Measurements from ENCODE around the gene ROR2.

The ROR2 gene

DNA sequence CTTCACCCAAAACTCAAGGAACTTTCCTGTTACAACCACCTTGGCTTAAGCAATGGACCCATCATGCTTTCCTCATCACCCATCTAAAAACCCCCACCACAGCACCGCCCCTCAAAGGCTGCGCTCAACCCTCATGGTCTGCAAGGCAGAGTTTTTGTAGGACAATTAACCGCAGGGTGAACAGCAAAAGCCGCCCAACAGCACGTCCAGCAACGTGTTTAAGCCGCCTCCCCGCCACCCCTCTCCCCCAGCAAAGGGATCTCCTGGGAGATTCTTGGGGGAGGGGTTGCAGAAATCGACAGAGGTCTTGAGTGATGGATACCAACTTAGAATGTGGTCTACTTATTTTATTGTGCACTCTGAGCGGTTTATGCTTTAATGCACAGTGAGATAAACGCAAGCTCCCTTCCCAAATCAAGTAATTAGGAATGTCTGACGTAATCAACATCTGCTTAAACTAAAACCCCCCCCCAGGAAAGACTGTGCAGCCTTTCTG is 1.9 kb downstream of the ROR2 start:
- DNase-seq: no peak

DNA sequence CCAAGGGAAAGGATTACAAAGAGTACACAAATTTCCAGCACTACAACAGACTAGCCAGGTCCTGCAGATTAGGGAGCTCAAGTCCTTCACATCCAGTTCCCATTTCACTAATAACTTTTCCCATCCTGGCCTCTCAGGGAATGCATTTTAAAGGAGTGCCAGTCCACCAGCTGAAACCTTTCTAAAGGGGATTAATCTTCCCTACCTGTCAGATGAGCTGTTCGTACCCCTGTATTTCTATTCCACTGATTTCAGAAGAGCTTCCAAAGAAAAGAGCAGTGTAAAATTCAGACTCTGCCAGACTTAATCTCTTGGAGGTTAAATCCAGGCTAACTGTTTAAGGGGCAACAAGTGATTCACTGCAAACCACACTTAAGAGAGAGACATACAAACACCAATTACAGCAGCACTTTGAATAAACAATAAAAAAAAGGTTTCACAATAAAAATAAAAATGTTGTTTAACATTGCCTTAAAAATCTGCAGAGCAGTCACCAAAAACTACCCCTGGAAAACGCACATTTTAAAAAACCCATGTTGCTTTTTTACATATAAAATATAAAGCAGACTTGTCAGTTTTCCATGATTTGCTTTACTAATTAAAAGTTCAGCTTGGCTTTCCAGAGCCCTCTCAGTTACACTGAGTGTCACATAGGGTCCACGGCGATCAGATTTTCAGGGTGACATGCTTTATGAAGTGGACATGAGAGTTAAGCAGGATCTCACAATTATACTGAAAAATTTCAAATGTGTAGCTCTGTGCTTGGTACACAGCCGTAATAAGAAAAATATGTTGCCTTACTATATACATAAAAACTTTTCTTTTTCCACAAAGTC is 3.2 kb downstream of the ROR2 start:
- no peak for DNase-seq

DNA sequence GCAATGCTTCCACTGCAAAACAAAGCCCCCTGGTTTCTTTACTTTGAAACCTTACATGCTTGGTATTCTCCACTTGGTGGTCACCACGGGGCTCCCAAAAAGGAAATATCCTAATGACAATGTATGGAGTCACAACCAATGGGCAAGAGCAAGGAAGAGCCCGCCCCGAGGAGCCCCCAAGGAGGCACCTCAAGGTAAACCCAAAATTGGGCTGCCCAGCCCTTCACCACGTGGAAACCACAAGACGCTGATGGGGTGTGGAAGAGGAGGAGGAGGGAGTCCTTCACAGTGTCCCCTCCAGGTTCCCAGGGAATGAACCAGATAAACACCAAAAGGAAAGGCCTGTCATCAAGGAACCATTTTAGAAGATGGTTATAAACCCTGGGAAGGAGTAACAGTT is 3.8 kb downstream of the ROR2 start:
- no peak for DNase-seq

DNA sequence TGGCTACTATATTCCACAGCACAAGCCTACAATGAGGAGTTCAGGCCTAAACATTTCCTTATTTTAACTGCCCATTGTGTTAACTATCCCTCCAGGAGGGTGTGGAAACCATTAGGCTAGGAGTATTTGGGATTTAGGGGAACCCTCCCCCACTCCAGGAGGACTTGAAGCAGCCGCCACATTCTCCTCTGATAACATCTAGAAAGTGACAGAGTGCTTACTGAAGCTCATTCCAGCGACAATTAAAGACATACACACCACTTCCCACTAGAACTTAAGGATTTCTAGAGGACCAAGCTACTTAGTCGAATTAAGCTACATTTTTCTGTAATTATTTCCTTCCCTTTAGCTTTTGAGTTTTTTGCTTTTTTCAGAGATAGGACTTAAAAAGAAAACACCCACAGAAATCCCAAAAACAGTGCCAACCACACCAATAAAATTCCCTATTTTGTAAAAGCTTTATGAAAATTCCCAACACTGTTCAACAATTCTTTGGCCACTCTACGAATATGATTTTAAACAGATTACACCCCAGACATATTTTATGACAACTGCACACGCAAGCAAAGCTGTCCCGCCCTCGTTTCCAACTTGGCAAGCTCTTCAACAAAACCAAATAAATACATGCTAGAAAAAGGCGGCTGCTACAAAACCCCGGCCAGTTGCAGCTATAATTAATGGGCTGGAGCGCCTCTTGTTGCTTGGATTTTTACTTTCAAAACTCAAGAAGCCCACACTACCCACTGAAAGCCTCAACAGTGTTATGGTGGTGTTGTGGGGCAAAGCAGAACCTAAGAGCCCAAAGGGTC is 4.5 kb downstream of the ROR2 start:
- DNase-seq: no peak

DNA sequence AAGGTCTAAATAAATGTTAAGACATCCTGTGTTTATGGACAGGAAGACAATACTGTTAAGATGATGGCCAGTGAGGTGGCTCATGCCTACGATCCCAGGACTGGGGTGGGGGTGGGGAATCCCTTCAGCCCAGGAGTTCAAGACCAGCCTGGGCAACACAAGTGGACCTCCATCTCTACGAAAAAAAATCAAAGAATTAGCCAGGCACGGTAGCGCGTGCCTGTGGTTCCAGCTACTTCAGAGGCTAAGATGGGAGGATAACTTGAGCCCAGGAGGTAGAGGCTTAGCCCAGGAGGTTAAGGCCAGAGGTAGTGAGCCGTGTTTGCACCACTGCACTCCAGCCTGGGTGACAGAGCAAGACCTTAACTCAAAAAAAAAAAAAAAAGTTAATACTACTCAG is 5.3 kb downstream of the ROR2 start:
- DNase-seq: no peak

DNA sequence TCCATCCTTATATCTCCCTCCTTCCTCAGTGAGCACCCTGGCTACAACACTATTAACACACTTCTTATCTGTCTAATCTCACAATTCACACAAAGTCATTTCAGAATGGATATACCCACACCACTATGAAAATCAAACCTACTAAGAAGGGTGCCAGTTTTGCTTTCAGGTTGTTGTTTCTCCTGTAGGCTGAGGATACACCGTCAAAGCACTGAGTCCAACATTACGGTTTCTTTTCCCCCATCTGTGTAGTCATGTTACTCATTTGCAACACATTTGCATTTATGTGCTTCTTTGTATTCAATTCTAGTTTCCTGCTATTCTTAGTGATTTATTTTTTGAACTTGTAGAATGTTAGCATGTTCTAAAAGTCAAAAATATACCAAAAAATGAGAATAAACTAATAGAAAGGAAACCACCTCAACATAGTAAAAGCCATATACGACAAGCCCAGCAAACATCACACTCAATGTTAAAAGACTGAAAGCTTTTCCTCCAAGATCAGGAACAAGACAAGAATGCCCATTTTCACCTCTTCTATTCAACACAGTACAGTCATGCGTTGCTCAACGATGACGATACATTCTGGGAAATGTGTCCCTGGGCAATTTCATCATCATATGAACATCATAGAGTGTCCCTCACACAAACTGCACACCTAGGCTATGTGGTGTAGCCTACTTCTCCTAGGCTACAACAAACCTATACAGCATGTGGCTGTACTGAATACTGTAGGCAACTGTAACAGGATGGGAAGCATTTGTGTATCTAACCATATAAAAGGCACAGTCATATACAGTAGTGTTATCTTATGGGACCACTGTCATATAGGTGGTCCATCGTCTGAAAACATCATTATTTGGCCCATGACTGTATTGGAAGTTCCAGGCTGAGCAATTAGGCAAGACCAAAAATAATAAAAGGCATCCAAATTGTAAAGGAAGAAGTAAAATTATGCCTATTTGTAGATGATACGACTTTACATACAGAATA is 6.3 kb downstream of the ROR2 start:
- no peak for DNase-seq

DNA sequence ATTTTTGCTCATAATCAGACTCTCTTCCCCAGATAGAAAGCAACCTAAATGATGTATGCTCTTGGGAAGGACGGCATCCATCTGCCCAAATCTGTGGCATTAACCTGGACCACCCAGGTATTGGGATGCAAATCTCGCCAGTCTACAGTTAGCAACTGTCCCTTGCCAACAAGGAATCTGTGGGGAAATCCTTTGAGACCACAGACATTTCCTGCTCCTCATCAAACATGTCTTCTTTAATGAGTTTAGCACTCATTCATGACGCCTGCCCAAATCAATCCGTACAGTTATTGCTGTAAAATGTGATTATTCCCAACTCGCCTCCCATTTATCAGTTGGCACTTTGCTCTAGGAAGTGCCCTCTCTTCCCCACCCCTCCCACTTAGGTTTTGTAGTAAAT is 7.8 kb downstream of the ROR2 start:
- no peak for DNase-seq

DNA sequence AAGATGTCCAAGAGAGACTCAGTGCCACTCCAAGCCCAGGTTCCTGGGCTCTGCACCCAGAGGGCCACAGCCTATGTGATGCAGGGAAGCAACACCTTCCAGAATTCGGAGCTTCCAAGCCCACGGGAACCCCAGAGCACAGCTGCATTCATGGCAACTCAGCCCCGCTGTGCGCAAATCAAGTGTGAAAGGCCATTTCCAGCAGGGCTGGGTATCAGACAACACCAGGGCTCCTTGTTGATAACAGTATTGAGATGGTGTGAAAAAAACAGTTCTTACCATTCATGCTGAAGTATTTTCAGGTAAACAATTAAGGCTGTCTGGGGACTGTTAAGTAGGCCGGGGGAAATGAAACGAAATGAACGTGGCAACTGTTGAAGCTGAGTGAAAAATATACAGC is 10.1 kb downstream of the ROR2 start:
- no peak for DNase-seq

DNA sequence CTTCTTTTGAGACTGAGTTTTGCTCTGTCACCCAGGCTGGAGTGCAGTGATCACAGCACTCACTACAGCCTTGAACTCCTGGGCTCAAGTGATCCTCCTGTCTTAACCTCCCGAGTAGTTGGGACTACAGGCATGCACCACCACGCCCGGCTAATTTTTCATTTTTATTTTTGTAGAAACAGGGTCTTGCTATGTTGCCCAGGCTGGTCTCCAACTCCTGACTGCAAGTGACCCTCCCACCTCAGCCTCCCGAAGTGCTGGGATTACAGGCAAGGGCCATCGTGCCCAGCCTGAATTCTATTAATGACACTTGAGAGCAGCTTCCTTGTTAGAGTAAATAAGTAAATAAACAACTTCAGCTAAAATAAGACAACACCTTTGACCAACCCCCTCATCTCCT is 12.3 kb downstream of the ROR2 start:
- DNase-seq: no peak

DNA sequence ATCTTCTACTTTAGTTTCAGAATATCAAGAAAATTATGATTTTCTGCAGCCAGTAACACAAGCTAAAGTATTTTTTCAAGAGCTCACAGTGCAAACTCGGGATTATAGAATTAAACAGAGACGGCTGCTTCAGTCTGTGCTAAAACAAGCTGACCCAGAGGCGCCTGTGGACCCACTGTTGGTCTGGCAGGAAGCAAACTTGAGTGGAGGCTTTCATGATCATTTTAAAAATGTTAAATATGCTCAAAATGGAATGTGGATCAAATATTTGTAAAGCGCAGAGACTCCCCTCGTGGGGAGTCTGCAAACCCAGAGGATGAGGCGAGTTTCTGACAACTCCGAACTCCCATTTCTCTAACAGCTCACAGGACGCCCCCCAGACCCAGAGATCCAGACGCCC is 13.0 kb downstream of the ROR2 start:
- DNase-seq: no peak

DNA sequence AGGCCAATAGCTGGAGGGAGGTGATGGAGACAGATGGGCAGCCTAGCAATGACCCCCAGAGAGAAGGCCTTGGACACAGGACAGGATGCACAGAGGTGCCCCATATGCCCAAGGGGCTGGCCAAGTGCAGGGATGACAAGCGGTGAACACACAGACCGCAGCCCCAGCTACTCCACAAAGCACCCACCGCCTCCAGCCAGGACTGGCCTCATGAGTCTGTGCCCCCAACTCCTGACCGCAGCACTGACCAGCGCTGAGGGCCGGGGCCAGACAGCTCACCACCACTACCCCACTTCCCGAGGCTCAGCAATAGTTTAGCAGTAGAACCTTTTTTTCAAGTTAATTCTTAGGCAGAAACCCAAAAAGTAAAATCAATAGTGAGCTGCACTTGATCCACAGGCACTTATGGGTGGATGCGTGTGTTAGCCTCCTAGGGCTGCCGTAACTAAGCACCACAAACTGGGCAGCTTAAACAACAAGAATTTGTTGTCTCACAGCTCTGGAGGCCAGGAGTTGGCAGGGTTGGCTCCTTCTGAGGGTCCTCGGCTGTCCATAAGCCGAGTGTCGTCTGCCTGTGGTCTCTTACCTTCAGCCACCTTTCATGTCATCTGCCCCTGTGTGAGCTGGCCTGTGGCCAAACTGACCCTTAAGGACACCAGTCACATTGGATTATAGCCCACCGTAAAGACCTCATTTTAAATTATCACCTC is 14.1 kb downstream of the ROR2 start:
- DNase-seq: no peak

DNA sequence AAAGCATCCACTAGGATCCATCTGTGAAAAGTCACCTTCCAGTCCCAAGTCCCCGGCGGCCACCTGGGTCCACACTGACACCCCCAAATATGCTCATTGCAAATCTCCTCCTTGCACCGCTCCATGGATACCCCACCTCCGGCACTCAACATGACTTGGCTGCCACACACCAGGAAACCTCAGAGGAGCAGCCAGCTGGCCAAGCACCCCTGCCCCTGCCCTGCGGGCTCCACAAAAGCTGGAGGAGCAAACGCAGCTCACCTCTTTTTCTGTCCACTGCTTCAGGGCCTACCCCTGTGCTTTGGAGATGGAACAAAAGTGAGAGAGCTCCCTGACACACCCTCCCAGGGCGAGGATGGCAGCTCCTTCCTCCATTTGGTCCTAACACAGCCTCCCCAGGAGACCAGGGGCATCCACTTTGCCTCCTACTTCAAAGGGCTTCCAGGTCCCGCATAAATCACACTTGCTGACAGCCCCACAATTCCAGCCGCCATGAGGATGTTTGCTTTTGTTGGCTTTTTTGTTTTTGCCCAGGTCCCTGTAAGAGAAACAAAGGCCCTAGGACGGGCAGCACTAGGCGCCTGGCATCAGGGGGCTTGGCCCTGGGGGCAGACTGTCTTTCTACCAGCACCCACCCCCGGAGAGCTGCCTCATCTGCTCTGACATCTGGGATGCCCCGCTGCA is 14.8 kb downstream of the ROR2 start:
- no peak for DNase-seq

DNA sequence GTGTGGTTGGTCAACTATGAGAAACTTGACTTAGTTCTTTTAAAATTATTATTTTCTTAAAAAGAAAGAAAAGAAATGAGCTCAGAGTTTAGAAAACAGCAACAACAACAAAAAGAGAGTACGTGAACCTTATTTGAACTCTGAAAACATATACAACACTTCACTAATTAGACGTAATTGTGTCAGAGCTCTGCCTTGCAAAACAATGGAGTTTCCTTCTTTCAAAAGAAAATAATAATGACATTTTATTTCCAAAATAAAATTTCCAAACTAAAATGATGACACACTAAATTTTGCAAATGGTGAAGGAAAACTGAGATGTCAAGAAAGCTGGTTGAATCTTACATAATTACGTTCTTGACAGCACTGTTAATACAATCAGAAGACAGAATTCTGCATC is 15.4 kb downstream of the ROR2 start:
- no peak for DNase-seq

DNA sequence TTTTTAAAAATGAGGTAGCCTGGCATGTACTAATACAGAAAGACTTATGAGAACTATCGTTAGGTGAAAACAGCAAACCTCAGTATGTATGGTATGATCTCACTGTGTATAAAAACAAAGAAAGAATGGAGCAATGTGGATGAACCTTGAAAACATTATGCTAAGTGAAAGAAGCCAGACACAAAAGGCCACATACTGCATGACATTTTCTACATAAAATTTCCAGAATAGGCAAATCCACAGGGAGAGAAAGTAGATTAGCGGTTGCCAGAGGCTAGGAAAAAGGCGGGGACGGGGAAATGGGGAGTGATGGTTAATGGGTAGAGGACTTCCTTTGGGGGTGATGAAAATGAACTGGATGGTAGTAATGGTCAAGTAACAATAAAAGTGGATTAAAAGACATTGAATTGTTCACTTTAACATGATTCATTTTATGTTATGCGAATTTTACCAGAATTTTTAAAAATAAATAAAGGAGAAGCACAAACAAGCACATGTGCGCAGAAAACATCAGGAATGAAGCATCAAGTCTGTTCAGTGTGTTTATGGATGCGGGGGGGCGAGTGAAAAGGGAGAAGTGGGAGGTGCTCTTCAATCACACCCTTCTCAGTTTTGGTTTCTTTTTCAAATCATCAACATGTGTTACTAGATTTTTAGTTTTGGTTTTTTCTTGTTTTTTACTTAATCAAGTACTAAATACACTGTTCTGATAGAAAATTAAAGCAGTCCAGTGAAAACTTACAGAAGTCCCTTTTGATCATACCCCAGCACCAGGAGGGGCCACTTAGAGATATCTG is 16.3 kb downstream of the ROR2 start:
- DNase-seq: no peak

DNA sequence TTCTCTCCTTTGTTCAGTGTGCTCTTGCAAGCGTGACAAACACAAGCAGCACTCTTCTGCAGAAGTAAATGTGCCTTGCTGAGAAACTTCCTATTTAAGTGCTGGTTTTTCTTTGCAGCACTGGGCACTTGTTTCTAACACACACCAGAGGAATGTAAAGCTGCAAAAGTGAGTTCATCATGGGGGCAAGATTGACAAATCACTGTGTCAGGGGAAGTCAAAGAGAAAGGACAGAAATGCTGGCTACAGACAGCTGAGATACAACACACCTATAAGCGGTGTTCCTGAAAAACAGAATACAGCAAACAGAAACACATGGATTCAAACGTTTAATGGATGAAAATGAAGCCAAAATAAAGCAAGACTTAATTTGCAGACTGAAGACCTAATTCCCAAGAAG is 19.6 kb downstream of the ROR2 start:
- DNase-seq: no peak

DNA sequence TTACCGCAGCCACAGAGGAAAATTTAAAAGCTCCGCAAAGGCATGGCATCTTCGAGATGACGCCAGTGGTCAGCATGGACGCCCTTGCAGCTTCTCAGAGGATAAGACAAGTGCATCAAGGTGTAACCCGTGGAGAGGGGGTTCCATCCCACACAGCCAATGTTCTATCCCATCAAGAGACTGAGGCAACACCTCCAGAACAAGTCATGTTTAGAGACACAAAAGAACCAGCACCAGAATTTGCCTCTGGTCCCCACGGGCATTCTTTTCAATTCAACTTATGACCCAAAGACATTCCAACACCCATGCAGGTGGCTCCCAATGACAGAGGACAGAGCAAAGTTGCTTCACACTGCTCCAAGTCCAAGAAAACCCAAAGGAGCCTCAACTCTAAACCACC is 20.7 kb downstream of the ROR2 start:
- DNase-seq: no peak

DNA sequence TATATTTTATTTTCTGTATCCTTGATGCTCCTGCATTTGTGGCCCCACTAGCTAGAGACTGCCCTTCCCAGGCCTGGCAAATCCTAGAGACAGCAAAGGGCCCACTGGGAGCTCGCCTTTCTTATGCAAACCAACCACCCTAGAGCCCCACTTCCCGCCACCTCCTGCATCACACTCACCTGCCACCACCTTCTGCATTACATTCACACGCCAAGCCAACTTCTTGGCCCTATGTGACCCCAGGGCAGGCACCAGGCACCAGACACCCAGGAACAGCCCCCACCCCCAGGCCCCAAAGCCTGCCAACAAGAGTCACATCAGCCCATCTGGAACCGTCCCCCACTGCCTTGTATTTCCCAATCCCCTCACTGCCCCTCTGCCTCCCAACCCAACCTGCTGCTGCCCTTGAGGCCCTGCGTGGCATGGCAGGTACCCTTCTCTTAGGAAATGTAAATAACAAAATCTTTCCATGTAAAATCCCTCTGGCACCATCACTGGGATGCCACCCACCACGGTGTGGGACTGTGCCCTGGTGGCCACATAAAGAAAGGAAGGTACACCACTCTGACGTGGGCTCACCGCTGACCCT is 22.0 kb downstream of the ROR2 start:
- DNase-seq: no peak

DNA sequence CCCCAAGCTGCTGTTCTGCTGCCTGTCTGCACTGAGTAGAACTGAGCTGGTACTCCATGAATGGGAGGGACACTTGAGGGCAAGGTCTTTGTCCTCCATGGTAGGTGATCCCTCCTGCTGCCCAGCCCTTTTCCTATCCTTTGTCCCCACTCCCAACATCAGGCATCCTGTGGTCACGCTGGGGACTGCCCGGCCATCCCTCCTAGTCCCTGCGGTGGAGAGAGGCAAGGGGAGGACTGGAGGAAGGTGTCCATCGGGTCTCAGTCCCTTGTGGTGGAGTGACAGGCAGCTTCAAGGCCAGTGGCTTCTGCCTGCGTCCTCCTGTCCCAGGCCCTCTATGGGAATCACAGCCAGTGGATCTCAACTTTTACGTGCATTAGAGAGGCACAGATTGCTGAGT is 25.9 kb downstream of the ROR2 start:
- DNase-seq: no peak

DNA sequence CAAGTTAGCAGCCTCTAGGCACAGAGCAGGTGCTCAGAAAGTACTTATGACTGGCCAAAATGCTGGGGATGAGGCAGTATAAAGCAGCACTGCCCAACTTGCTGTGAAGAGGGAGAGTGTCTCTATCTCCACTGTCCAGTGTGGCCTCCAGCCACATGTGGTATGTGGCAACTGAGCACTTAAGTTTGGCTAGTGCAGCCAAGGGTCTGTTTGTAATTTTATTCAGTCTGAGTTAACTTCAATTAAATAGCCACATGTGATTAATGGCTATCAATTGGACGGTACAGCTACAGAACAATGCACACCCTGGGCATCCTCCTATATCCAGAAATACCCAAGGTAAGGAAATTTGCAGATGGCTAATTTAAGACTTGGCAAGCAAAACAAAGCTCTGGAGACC is 26.9 kb downstream of the ROR2 start:
- DNase-seq: no peak

DNA sequence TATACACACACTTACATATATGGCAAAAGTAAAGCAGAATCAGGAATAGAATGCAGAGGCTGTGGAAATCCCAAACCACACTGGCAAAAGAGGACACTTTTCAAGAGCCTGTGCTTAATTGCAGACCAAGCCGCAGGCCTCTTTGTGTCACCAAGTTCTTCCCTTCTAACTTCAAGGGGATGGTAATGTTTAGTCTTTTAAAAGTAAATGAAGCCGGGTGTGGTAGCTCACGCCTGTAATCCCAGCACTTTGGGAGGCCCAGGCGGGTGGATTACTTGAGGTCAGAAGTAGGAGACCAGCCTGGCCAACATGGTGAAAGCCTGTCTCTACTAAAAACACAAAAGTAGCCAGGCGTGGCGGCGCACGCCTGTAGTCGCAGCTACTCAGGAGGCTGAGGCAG is 28.7 kb downstream of the ROR2 start:
- DNase-seq: no peak

Data from stimulated activated CD4-positive, alpha-beta T cell treated with anti-CD3 and anti-CD28 coated beads, Interleukin-4, amount 100 ng/mL, for 24 hours (primary cell).